Right cardiac atrium (tissue), 5 donors: ENCODE measurements around the gene PDE1A. TPM values are rescaled to one million over a fixed set of nuclear protein-coding genes. Genes with fewer than 3 reads are reported as not detected.

Experiments
- ATAC-seq, 2 donors: fragments of 200-7000 bp; cut with Tn5 transposase; one replicate each; pipeline versions ENCODE4 v1.8.0 to v1.9.1; 2020; ENCODE audit warnings: moderate library complexity in 2 of 2, mild to moderate bottlenecking in 1 of 2
- DNase-seq, 3 donors: peaks; one replicate each; pipeline ENCODE4 v3.0.0-alpha.2; 2020
- H3K27ac ChIP-seq: one replicate; pipeline ENCODE4 v1.5.1; 2013; ENCODE audit warnings: mild to moderate bottlenecking, low read length, control low read depth, moderate library complexity
- H3K27me3 ChIP-seq: one replicate; pipeline ENCODE4 v1.6.1; 2013; ENCODE audit not compliant: control insufficient read depth, insufficient read depth
- H3K4me1 ChIP-seq: one replicate; pipeline ENCODE4 v1.6.1; 2013; ENCODE audit warnings: low read length; ENCODE audit not compliant: control insufficient read depth, insufficient read depth
- H3K4me3 ChIP-seq: one replicate; pipeline ENCODE4 v1.5.1; 2013; ENCODE audit warnings: low read length, control low read depth
- H3K9me3 ChIP-seq: one replicate; pipeline ENCODE4 v1.6.1; 2013; ENCODE audit warnings: low read length; ENCODE audit not compliant: control insufficient read depth
- WGBS: extraction: QIAGEN DNeasy Blood & Tissue Kit; methylation state at CpG from one replicate; pipeline ENCODE4 v1.1.7; 2013; 5-methylcytosine and 5-hydroxymethylcytosine counted together
- intact Hi-C, 4 donors: fragments of 100-400 bp; cut with DNase I; formaldehyde crosslinking; loops; one replicate each; pipeline versions ENCODE4 v1.11.0 to v1.14.0; 2022 to 2023
- polyA plus RNA-seq: library from polyadenylated mRNA; stranded (reverse); fragments of 200-250 nt; gene quantifications from one replicate; pipeline ENCODE4 v1.2.3, GENCODE V29; 2013
- total RNA-seq, 4 donors: library from RNA; stranded (reverse); fragmentation: NEBNext Ultra II Directional; extraction: Animal tissue kit (Norgen Biotek cat#: 25700); gene quantifications; one replicate each; pipeline ENCODE4 v1.2.1, GENCODE V29; 2021
- donor health status: healthy with polysubstance abuse.
- donor health status: DM: no; HTN: yes; CAD: no.
- donor health status: DM: no; HTN: no; CAD: no.
- donor health status: DM: no; HTN: yes; CAD: no; lungs with severe emphysema.
- donor health status: DM: yes; HTN: yes; CAD: no.

The PDE1A gene
- total and polyA plus RNA-seq, 5 donors, result 6.1 to 16.0 (median 14.5) TPM

DNA sequence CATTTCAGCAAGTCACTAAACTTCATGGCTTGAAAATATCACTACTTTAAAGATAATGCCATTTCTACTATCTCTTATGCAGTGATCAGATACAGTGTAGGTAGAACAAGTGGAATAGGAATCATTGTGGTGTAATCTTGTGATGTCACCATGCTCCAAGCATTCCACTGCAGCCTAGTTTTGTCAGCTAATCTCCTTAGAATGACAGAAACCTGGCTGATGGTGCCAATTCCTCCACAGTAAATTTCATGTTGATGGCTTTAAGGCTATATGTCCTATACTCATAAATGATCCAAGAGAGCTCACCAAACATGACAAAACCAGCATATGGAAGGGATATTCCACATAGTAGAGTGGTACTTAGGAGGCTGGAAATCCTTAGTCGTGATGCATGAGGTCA is 184.9 kb downstream of the PDE1A start:
- Histone ChIP-seq H3K4me3 (no peak overlapping the region), H3K27me3 (no peaks in the 10 kb centered on the region), H3K9me3 (no peaks in the 10 kb centered on the region), H3K4me1 (peaks cover 3% of the 10 kb centered on the region), H3K27ac (no peak overlapping the region)
- WGBS, result 75% methylated on average over 1 of the region's 1 CpG
- intact Hi-C loops, result no loop called here
- DNase-seq (no peak), ATAC-seq (peak in 1 of 2 donors; percentile 29)

DNA sequence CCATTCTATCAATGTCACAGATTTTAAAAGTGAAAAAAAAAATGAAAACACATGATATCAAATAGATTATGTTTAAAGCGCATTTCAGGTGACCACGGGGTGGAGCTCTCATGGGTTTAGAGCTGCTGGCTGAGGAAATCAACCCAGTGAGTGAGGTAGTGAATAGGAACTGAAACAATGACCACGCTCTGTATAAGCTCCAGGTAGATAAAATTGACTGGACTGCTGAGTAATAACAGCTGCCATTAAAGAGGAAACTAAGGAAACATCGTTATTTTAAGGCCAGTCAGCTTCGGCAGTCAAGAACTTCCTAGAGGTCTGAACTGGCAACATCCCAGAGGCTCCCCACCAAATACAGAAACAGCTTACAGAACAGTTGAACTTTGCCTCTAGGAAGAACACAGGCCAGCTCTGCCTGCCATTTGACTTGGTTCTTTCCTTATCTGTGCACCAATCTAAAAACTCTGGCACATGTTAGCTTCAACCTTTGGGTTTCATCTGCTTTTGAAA is 185.9 kb downstream of the PDE1A start:
- H3K4me3 ChIP-seq, result no peak overlapping the region
- H3K9me3 ChIP-seq, result no peaks in the 10 kb centered on the region
- no peaks in the 10 kb centered on the region for H3K27me3 ChIP-seq
- WGBS, result 42% methylated on average over 5 of the region's 5 CpGs
- DNase-seq, result peak in 1 of 3 donors; percentile 44
- no peak overlapping the region for H3K27ac ChIP-seq
- intact Hi-C loops, result no loop called here
- peak; percentile 55 to 82 for ATAC-seq
- peaks cover 3% of the 10 kb centered on the region for H3K4me1 ChIP-seq

DNA sequence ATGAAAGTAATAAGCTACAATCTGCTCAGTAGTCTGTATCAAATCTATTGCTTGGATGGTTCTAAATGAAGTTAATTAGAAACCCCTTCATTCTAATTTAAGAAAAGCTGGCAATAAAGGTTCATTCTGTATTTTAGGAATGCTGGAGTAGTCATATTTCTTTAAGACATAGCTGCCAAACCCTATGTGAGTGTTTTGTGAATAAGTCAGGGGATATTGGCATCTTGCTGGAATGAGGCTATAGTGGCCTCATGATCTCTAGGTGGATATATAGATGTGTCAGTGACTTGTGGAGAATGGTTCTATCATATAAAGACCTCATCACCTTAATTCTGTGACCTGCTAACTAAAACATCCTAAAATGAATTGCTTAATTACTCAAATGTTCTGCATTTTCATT is 196.3 kb downstream of the PDE1A start:
- intact Hi-C loops, result no loop called here
- ATAC-seq, result no peak
- H3K4me3 ChIP-seq, result no peak overlapping the region
- no peaks in the 10 kb centered on the region for H3K4me1 ChIP-seq
- H3K9me3 ChIP-seq, result no peaks in the 10 kb centered on the region
- no peak overlapping the region for H3K27ac ChIP-seq
- H3K27me3 ChIP-seq, result no peaks in the 10 kb centered on the region
- DNase-seq, result no peak

DNA sequence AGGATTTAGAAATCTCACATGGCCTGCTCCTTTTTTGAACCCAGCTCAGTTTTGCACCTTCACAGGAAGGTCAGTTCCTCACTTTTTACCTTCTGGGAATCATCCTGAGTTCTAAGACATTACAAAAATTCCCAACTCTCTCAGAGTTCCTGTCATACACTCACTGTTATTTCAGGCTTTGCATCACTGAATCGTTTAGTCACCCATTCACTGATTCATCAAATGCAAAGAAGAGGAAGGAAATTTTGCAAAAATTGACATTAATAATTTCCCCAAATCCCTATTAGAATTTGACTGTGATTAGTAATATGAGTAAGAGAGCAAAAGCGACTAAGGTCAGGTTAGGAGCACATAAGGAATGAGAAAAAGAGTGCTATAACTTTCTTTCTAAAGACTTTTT is 197.5 kb downstream of the PDE1A start:
- DNase-seq, result no peak
- Histone ChIP-seq H3K27me3 (no peaks in the 10 kb centered on the region), H3K9me3 (no peaks in the 10 kb centered on the region), H3K4me3 (no peak overlapping the region), H3K27ac (no peak overlapping the region), H3K4me1 (no peaks in the 10 kb centered on the region)
- 82% methylated on average over 2 of the region's 2 CpGs for WGBS
- intact Hi-C loops, result no loop called here
- ATAC-seq, result no peak

DNA sequence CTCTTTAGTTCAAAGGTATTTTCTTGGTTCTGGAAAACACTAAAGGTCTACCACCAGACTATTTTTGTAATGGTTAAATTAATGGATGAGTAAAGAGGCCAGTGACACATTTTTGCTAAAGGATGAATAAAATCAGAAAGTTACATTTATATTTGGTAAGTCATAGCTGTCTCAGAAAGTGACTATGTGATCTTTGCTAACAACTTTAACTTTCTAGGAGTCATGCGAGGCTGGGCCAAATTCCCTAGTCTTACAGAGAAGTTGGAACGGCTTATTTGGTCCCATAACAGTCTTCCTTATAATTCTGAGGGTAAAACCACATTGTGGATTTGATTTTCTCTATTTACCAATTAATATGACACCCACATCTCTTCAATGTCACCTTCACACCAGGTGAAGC is 198.1 kb downstream of the PDE1A start:
- H3K9me3 ChIP-seq, result no peaks in the 10 kb centered on the region
- DNase-seq (no peak), ATAC-seq (no peak)
- no peaks in the 10 kb centered on the region for H3K4me1 ChIP-seq
- no peaks in the 10 kb centered on the region for H3K27me3 ChIP-seq
- H3K4me3 ChIP-seq, result no peak overlapping the region
- no peak overlapping the region for H3K27ac ChIP-seq
- WGBS, result 90% methylated on average over 2 of the region's 2 CpGs
- intact Hi-C loops, result no loop called here

DNA sequence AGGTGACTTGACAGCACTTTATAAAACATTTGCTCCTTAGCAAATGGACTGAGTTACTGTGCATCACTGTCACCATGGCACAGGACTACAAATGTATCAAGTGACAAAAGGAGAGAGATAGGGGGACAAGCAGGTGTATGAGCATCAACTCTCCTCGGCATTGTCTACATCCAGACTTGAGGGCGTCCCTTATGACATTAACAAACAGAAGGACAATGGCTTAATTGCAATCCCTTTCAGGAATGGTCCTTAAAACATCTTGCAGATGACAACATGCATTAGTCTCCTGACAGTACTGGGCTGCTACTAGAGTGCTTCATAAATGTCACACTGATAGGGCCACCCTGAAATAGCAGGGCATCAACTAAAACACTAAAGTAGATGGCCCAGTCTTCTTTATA is 198.8 kb downstream of the PDE1A start:
- Histone ChIP-seq H3K9me3 (no peaks in the 10 kb centered on the region), H3K27me3 (no peaks in the 10 kb centered on the region), H3K4me3 (no peak overlapping the region), H3K27ac (peak overlapping the region; percentile 51), H3K4me1 (no peaks in the 10 kb centered on the region)
- WGBS, result 53% methylated on average over 2 of the region's 2 CpGs
- DNase-seq, result no peak
- peak; percentile 38 to 57 for ATAC-seq
- intact Hi-C loops, result no loop called here

DNA sequence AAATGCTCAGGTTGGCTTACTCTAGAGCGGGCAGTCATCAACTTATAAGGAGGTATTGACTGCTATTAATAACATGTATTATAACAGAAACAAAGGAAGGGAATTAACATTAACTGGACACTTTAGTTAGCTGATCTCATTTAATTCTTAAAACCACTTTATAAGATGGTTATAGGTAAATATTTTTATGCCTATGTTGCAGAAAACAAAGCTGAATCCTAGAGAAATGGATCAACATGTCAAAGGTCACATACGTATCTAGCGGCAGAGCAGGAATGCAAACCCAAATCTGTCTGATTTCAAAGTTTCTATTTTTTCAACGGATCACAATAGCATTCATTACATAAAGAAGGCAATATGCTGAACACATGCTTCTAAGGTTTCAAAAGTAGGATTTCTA is 200.0 kb downstream of the PDE1A start:
- no peak for DNase-seq
- H3K4me1 ChIP-seq, result no peaks in the 10 kb centered on the region
- H3K9me3 ChIP-seq, result no peaks in the 10 kb centered on the region
- no peak overlapping the region for H3K4me3 ChIP-seq
- H3K27me3 ChIP-seq, result no peaks in the 10 kb centered on the region
- no peak for ATAC-seq
- H3K27ac ChIP-seq, result no peak overlapping the region
- intact Hi-C loops, result no loop called here
- 91% methylated on average over 4 of the region's 4 CpGs for WGBS

DNA sequence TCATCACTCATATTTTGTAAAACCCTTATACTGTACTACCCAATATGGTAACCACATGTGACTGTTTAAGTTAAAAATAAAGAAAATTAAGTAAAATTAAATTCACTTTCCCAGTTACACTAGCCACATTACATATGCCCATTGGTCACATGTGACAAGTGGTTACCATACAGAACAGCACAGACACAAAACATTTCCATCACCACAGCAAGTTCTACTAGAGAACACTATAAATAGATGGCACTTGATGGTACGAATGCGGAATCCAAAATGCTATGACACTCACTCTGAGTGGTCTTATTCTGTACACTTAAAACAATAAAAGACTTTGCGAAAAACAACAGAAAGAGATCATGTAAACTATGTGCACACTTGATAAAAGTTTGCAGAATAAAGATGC is 202.2 kb downstream of the PDE1A start:
- Histone ChIP-seq H3K27ac (no peak overlapping the region), H3K4me1 (no peaks in the 10 kb centered on the region), H3K9me3 (no peaks in the 10 kb centered on the region), H3K27me3 (no peaks in the 10 kb centered on the region), H3K4me3 (no peak overlapping the region)
- no peak for DNase-seq
- intact Hi-C loops, result no loop called here
- WGBS, result 77% methylated on average over 3 of the region's 3 CpGs
- no peak for ATAC-seq

DNA sequence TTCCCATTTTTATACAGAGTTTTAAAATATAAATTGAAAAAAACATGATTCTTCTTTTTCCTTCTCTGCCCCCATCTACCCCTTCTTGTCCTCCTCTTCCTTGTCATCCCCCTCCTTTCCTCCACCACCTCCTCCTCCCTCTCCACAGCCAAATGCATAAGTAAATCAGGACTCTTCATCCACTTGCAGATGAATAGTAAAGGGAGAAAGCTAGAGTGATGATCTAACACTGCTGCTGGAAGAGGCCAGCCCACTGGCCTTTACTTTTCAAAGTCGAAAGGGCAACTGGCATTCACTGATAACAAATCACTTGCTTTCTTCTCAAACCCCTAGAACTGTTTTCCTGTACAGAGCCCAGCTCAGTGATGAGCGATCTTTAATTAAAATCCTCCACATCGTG is 205.8 kb downstream of the PDE1A start:
- ATAC-seq, result no peak

DNA sequence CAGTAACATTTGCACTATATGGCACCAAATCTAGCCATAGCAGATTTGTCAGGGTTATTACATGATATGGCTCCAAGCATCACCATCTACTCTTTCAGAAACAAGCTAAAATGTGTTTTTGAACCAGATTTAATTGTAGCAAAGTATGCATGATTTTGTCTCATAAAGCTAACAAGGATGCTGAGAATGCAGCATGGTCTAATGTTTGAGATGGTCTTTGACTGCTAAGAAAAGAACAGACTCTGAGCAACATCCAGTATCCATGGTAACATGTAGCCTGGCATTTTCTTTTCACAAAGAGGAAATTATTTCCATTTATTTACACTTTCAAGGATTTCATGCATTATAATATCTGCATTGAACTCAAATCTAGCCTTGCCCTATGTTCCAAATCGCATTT is 206.5 kb downstream of the PDE1A start:
- Histone ChIP-seq H3K9me3 (no peaks in the 10 kb centered on the region), H3K4me3 (no peak overlapping the region), H3K27ac (no peak overlapping the region), H3K27me3 (no peaks in the 10 kb centered on the region), H3K4me1 (no peaks in the 10 kb centered on the region)
- DNase-seq (no peak), ATAC-seq (no peak)
- intact Hi-C loops, result no loop called here
- WGBS, result 79% methylated on average over 1 of the region's 1 CpG

More for the DNA sequence above, 205.8 kb downstream of the PDE1A start:
- WGBS, result 59% methylated on average over 3 of the region's 3 CpGs
- Histone ChIP-seq H3K9me3 (no peaks in the 10 kb centered on the region), H3K27me3 (no peaks in the 10 kb centered on the region), H3K27ac (no peak overlapping the region), H3K4me1 (no peaks in the 10 kb centered on the region), H3K4me3 (no peak overlapping the region)
- DNase-seq, result no peak
- intact Hi-C loops, result no loop called here

DNA sequence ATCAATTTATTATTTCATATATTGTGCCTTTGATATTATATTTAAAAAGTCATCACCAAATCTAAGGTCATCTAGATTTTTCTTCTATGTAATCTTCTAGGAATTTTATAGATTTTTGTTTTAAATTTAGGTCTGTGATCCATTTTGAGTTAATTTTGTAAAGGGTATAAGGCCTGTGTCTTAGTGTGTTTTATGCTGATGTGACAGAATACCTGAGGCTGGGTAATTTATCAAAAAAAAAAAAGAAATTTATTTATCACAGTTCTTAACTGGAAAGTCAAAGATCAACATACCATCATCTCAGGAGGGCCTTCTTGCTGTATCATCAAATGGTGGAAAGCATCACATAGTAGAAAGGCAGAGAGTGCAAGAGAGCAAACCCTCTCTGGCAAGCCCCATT is 216.2 kb downstream of the PDE1A start:
- no peaks in the 10 kb centered on the region for H3K4me1 ChIP-seq
- no peak for ATAC-seq
- no peak overlapping the region for H3K4me3 ChIP-seq
- no peaks in the 10 kb centered on the region for H3K27me3 ChIP-seq
- DNase-seq, result no peak
- intact Hi-C loops, result no loop called here
- no peak overlapping the region for H3K27ac ChIP-seq
- H3K9me3 ChIP-seq, result no peaks in the 10 kb centered on the region

DNA sequence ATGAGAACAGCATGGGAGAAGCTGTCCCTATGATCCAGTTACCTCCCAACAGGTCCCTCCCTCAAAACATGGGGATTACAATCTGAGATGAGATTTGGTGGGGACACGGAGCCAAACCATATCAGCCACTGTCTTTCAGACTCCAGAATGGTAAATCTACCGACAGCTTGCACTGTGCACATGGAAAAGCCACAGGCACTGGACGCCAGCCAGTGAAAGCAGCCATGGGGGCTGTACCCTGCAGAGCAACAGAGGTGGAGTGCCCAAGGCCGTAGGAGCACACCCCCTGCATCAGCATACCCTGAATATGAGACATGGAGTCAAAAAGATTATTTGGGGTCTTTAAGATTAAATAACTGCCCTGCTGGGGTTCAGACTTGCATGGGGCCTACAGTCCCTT is 218.4 kb downstream of the PDE1A start:
- ATAC-seq (no peak), DNase-seq (no peak)
- H3K27ac ChIP-seq, result no peak overlapping the region
- H3K4me3 ChIP-seq, result no peak overlapping the region
- intact Hi-C loops, result no loop called here
- no peaks in the 10 kb centered on the region for H3K4me1 ChIP-seq
- H3K27me3 ChIP-seq, result no peaks in the 10 kb centered on the region
- no peaks in the 10 kb centered on the region for H3K9me3 ChIP-seq
- 89% methylated on average over 4 of the region's 4 CpGs for WGBS
